Breast epithelium (tissue), 4 donors: ENCODE measurements around the gene MORN1. TPM values are rescaled to one million over a fixed set of nuclear protein-coding genes. Genes with fewer than 3 reads are reported as not detected.

Experiments used
- DNase-seq, 2 donors: peaks; one replicate each; pipeline ENCODE4 v3.0.0-alpha.2; 2019; ENCODE audit warnings: low spot score in 2 of 2
- H3K27ac ChIP-seq, 2 donors: fragments of 200-600 bp; sonication (generic) in 1 of 2; one replicate each; pipeline ENCODE4 v1.5.1; 2016 to 2019; ENCODE audit warnings: mild to moderate bottlenecking in 1 of 2
- H3K27me3 ChIP-seq, 2 donors: fragments of 200-600 bp; sonication (generic) in 1 of 2; one replicate each; pipeline versions ENCODE4 v1.5.1 to v1.6.0; 2017 to 2019; ENCODE audit warnings: control low read depth in 1 of 2, mild to moderate bottlenecking in 1 of 2
- H3K36me3 ChIP-seq: fragments of 200-600 bp; one replicate; pipeline ENCODE4 v1.5.1; 2019
- H3K4me1 ChIP-seq, 2 donors: fragments of 200-600 bp; sonication (generic); one replicate each; pipeline ENCODE4 v1.5.1; 2016 to 2019; ENCODE audit warnings: control low read depth in 1 of 2
- H3K4me3 ChIP-seq, 3 donors: fragments of 200-600 bp; sonication (generic); 1 replicate in 2 of 3; 2 replicates in 1 of 3; pipeline ENCODE4 v1.5.1; 2016 to 2019; ENCODE audit warnings: mild to moderate bottlenecking in 3 of 3, moderate library complexity in 2 of 3
- H3K9me3 ChIP-seq, 2 donors: fragments of 200-600 bp; sonication (generic) in 1 of 2; one replicate each; pipeline ENCODE4 v1.5.1; 2016 to 2019; ENCODE audit warnings: control low read depth in 1 of 2
- POLR2A ChIP-seq: fragments of 450-650 bp; IDR thresholded peaks from one replicate; pipeline ENCODE4 v1.6.1; 2016; ENCODE audit warnings: antibody characterized with exemption, mild to moderate bottlenecking, moderate library complexity
- POLR2AphosphoS5 ChIP-seq, 3 donors: sonication (generic); formaldehyde crosslinking; IDR thresholded peaks; one replicate each; pipeline ENCODE4 v1.6.1; 2017; ENCODE audit warnings: antibody characterized with exemption in 3 of 3
- intact Hi-C: fragments of 100-400 bp; cut with DNase I; formaldehyde crosslinking; loops from one replicate; pipeline ENCODE4 v1.15.1; 2023; ENCODE audit warnings: low total_unique reads
- total RNA-seq, 3 donors: library from RNA; depleted of rRNA; stranded (reverse); fragments of >200 nt; gene quantifications; one replicate each; pipeline ENCODE4 v1.1.0, GENCODE V29; 2016
- TF ChIP-seq, protein P1 (sequence below), 3 donors: fragments of 450-650 bp; IDR thresholded peaks; one replicate each; pipeline ENCODE4 v1.5.1; 2016 to 2017; ENCODE audit warnings: antibody characterized with exemption in 3 of 3, mild to moderate bottlenecking in 3 of 3, moderate library complexity in 3 of 3

MORN1 gene
- total RNA-seq, 3 donors from 2014 or later, result 4.0 to 18.1 (median 17.7) TPM

DNA sequence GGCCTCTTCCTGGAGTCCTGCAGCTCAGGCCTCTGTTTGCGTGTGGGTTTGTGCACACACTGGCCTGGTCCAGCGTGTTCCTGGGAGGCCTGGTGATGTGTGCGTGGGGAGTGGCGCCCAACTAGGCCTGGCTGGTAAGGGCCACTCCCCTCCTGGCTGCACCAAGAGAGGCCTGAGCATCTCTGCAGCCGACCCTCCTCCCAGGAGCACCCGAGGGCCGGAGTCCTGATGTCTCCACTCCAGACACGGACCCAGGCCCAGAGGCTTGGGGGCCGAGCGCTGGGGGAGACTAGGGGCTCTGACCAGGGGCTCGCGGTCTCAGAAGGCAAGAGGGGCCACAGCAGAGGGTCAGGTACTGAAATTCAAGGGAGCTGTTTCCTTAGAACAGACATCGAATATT is 33.3 kb downstream of the MORN1 start:
- Histone ChIP-seq H3K4me1 (no peaks in the 10 kb centered on the region), H3K4me3 (no peak overlapping the region), H3K27ac (no peak overlapping the region), H3K9me3 (no peaks in the 10 kb centered on the region), H3K36me3 (no peaks in the 10 kb centered on the region), H3K27me3 (no peaks in the 10 kb centered on the region)
- DNase-seq, result no peak
- intact Hi-C loops, result no loop called here
- no peak for TF ChIP-seq POLR2AphosphoS5 (IDR thresholded peaks at IDR 0.05)
- TF ChIP-seq, protein P1, sequence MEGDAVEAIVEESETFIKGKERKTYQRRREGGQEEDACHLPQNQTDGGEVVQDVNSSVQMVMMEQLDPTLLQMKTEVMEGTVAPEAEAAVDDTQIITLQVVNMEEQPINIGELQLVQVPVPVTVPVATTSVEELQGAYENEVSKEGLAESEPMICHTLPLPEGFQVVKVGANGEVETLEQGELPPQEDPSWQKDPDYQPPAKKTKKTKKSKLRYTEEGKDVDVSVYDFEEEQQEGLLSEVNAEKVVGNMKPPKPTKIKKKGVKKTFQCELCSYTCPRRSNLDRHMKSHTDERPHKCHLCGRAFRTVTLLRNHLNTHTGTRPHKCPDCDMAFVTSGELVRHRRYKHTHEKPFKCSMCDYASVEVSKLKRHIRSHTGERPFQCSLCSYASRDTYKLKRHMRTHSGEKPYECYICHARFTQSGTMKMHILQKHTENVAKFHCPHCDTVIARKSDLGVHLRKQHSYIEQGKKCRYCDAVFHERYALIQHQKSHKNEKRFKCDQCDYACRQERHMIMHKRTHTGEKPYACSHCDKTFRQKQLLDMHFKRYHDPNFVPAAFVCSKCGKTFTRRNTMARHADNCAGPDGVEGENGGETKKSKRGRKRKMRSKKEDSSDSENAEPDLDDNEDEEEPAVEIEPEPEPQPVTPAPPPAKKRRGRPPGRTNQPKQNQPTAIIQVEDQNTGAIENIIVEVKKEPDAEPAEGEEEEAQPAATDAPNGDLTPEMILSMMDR (IDR thresholded peaks at IDR 0.05), result no peak
- TF ChIP-seq POLR2A, result no peak

DNA sequence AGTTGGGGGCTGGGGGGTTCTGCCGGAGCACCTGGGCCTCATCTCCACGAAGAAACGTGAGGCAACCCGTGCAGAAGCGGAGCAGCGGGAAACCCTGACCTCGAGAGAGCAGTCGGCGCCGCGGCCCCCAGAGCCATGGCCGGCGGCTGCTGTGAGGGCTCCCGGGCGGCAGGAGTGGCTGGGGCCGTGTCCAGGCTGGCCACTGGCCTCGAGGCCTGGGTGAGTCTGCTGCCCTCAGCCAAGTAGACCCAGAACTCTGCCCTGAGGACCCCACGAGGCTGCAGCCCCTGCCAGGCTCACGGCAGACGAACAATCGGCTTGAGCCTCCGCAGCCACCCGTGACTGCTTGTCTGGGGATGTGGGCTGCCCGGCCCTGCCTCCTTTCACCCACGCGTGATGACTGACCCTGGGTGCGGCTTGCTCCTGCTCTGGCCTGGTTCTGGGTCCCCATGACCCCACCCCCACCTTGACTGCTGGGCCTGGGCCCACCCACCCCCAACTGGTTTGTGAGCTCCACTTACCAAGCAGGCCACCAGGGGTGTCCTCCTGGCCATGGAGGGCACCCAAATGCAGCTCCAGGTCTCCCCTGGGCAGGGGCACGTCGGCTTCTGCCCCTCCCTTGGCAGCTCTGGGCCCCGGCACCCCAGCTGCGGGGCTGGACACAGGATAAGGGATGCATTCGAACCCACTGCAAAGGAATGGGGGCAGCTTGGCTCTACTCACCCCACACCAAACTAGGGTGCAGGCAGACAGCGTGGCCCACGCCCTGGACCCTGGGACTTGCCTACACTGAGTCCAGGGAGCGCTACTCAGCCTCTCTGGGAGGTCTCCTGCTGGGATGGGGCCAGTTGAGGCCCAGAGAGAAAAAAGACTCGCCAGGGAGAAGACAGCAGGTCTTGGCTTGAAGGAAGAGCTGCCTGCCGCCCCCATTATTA is 34.2 kb downstream of the MORN1 start:
- no peak for TF ChIP-seq POLR2A
- TF ChIP-seq, protein P1 (IDR thresholded peaks at IDR 0.05), result no peak
- no peak for TF ChIP-seq POLR2AphosphoS5 (IDR thresholded peaks at IDR 0.05)
- Histone ChIP-seq H3K36me3 (no peaks in the 10 kb centered on the region), H3K9me3 (no peaks in the 10 kb centered on the region), H3K4me3 (no peak overlapping the region), H3K4me1 (no peaks in the 10 kb centered on the region), H3K27me3 (no peaks in the 10 kb centered on the region), H3K27ac (no peak overlapping the region)
- intact Hi-C loops, result no loop called here
- no peak for DNase-seq

DNA sequence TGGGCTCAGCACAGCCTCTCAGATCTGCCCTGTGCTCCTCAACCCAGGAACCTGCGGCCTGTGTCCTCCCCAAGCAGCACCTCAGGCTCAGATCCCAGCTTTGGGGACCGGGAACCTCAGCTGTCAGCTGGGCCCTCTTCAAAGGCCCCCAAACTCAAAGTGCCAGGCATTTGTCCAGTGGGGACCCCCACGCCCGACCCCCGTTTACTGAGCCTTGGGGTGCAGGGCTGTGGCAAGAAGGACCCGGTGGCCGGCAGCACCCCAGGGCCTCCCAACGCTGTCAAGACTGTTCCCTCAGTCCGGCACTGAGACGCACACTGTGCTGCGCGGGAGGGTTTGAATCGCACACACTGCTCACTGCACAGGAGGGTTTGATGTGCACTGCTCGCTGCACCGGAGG is 35.0 kb downstream of the MORN1 start:
- H3K9me3 ChIP-seq, result no peaks in the 10 kb centered on the region
- no peak for TF ChIP-seq POLR2AphosphoS5 (IDR thresholded peaks at IDR 0.05)
- no peak for TF ChIP-seq POLR2A
- TF ChIP-seq, protein P1 (IDR thresholded peaks at IDR 0.05), result no peak
- H3K4me1 ChIP-seq, result no peaks in the 10 kb centered on the region
- intact Hi-C loops, result no loop called here
- H3K27me3 ChIP-seq, result no peaks in the 10 kb centered on the region
- no peak overlapping the region for H3K27ac ChIP-seq
- H3K36me3 ChIP-seq, result no peaks in the 10 kb centered on the region
- DNase-seq, result no peak
- H3K4me3 ChIP-seq, result no peak overlapping the region

DNA sequence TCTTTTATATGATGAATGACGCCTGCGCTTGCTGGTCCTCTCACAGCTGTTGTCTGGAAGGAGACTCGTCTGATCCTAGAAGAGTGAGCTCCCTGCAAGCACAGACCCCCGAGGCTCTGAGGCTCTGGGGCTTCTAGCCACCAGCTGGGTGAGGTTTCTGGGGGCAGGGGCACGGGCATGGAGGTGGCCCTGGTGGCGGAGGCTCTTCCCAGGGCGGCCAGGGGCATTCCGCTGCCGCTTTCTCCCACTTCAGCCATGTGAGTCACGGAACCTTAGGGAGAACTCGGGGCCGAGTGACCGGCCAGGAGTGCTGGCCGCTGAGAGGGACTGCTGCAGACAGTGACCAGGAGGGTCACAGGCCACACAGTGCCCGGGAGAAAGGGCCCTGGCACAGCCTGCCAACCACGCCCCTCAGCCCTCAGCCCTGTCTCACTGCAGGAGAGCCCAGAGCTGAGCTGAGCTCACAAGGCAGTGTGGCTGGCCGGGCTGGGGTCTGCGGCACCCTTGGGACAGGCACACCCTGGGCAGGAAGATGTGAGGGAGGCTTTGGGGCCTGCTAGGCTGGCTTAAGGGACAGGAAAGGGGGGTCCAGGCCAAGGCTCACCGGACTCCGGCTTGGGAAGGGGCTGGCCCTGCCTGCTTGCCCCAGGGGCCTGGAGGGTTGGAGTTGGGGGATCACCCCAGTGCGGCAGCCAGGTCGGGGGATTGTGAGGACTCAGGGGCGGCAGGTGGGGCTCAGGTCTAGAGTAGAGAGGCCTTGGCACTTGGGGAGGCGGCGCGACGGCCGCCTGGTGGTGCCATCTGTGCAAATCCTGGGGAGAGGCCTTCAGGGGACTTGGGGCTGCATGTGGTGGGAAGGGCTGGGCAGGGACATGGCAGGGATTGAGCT is 35.7 kb downstream of the MORN1 start:
- Histone ChIP-seq H3K27ac (no peak overlapping the region), H3K36me3 (no peaks in the 10 kb centered on the region), H3K27me3 (no peaks in the 10 kb centered on the region), H3K4me1 (no peaks in the 10 kb centered on the region), H3K9me3 (no peaks in the 10 kb centered on the region), H3K4me3 (no peak overlapping the region)
- intact Hi-C loops, result no loop called here
- no peak for DNase-seq
- TF ChIP-seq POLR2AphosphoS5 (IDR thresholded peaks at IDR 0.05) (no peak), POLR2A (no peak)
- TF ChIP-seq, protein P1 (IDR thresholded peaks at IDR 0.05), result no peak
